ENCODE results near the gene CABLES2.
"Not testable (repeated sequence)": the region's sequence is repeated elsewhere in the genome, so short reads cannot be mapped to it uniquely, and the experiment has no call there.

The CABLES2 gene

DNA sequence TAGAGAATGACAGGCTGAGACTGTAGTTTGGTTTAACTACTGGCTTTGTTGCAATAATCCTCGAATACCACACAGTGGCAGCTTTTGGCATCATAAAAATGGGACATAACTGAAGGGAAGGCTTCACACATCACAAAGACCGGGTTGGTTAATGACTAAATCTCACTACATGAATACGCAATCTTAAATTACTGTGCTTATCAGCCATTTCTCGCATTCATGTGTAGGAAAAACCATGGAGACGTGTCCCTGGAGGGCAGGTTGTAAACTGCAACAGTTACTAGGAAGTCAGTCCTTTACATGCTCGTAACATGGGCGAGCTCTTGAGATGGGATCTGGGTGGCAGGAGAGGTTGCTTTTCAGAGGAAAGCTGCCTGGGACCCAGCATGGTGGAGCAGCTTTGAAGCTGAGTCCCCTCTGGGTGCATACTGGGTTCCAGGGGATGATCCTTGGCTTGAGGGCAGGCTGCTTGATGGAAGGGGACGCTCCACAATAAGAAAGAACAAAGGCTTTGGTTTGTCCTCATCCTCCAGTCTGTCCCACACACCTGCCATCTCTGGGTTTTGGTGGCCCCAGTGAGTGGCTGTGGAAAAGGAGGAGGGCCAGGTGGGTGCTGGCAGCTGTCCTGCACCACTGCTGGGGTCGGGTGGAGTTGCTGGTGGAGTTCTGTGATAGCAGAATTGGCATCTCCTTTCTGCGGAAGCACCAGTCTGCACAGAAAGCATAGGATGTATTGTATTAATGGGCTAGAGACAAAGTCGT, 18.1 kb downstream of the CABLES2 start:
- no peak for DNase-seq

DNA sequence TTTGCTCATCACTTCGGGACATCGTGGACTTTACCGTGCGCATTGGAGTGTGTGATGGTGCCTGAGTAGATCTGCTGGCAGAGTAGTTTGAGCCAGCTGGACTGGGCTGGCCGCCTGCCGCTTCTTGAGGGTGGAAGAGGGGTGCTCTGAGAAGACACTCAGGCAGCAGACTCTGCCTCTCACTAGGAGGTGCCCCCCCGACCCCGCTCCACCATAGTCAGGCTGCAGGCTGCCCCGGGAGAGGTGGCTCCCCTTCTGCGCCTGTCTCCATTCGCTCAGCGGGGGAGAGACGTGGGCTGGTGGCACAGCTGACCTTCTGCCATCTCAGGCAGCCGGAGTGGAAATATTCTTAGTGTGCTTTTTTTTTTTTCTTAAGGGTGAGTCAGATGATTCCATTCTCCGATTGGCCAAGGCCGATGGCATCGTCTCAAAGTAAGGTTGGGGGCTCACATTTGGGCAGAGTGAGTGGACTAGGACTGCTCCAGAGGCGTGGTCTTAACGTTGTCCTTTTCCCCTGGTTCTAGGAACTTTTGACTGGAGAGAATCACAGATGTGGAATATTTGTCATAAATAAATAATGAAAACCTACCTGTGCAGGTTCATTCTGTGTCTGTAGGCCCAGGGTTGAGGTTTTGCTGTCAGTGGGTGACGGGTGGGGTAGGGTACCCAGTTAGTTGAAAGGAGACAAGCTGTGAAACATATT, 19.0 kb downstream of the CABLES2 start:
- DNase-seq: no peak

DNA sequence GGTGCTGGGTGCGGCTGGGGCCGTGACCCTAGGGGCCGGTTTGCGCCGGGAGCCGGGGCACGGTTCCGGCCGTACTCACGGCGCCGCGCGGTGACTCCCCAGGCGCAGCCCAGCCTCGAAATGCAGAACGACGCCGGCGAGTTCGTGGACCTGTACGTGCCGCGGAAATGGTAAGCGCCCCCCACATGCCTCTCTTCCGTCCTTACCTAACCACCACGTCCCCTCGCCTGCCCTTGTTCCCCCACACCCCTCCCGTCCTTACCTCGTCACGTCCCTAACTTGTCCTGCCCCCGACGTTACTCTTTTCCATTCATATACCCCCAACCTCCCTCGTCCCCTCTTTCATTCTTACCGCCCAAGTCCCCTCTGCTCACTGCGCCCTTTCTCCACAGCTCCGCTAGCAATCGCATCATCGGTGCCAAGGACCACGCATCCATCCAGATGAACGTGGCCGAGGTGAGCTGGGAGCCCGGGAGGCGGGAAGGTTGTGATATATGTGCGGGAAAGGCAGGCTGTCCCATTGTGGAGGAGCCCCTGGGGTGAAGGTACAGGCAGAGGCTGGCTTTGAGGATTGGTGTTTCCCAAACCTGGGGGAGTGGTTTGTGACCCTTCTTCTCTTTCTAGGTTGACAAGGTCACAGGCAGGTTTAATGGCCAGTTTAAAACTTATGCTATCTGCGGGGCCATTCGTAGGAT, 19.7 kb downstream of the CABLES2 start:
- no peak for DNase-seq

DNA sequence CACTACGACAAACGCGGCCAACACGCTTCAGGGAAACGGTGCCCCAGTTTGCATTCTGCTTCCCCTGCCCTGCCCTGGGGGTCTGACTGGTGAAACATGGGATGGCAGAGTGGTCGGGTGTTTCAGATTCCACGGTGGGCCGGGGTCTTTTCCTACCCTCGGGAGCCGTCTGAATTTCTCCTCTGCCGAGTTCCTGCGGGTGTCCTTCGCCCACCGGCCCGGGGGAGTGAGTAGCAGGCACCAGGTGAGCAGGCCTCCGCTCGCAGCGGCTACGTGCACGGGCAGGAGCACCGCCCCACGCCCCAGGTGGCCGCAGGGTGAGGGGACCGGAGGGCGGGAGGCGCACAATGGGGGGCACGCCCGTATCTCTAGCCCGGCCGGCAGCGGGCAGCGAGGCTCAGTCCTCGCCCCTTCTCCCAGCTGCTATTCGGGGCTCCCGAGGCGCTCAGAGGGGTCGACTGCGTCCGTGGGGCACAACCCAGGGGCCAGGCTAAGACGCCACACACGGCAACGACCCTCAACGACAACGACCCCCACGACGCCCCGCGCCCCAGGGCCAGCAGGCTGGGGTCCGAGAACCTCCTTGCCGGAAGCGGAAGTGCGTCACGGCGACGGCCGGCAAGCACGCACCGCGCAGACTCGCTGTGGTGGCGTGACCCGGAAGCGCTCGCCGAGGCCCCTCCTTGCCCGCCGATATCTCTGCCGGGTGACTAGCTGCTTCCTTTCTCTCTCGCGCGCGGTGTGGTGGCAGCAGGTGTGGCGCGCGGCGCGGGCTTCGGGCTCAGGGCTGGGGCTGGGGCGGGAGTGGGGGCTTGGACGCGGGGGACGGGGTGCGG, 20.5 kb downstream of the CABLES2 start, which contains the start of gene RPS21:
RPS21 (plus strand) TSS at position 721 of the 836 bp plus-strand sequence. CDS start 236 bp downstream, outside the sequence.
- peak; percentile 91 for DNase-seq

DNA sequence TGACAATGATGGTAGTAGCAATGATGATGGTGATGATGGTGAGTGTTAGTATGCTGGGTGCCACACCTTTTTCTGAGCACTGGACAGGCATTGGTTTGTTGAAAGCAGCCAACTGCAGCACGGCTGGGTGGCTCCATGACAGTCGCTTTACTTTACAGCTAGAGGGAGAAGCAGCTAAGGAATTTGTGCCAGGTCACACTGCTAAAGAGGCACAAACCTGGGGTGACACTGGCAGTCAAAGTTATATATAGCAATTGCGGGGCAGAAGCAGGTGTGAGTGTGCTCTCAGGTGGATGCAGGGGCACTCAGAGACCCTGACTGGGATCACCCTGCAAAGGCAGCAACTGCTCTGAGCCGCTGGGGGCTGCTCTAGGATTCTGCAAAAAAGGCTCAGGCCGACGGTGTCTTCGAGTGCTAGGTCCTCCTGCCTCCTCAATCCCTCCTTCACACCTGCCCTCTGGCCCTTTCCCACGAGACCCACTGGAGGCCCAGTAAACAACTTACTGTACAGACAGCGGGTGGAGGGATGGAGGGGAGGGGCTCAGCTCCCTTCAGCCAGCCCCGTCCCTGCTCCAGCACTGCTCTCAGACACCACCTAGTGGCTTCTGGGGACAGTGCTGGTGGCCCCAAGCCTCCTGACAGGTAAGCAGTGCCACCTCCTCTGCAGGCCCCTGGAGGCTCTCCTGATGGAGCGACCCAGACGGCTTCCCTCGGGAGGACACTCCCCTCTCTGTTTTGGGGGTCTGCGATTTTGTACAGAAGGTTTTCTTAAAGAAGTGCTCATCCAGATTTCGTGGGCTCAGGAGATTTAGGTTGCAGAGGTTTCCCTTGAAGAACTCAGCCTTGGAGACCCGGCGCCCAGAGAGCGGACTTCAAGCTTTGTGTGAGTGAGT, 24.5 kb downstream of the CABLES2 start:
- DNase-seq: peak; percentile 76

DNA sequence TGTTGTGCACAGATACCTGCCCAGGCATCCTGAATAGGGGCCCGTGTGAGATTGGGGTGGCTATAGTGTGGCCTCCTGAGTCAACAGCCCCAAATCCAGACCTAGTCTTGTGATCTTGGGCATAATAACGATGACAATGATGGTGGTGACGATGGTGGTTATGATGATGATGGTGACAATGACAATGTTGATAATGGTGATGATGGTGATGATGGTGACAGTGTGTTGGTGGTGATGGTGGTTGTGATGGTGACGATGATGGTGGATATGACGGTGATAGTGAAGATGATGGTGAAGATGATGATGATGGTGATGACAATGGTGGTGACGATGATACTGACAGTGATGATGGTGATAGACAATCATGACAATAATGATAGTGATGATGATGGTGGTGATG, 25.2 kb downstream of the CABLES2 start:
- DNase-seq: no peak

DNA sequence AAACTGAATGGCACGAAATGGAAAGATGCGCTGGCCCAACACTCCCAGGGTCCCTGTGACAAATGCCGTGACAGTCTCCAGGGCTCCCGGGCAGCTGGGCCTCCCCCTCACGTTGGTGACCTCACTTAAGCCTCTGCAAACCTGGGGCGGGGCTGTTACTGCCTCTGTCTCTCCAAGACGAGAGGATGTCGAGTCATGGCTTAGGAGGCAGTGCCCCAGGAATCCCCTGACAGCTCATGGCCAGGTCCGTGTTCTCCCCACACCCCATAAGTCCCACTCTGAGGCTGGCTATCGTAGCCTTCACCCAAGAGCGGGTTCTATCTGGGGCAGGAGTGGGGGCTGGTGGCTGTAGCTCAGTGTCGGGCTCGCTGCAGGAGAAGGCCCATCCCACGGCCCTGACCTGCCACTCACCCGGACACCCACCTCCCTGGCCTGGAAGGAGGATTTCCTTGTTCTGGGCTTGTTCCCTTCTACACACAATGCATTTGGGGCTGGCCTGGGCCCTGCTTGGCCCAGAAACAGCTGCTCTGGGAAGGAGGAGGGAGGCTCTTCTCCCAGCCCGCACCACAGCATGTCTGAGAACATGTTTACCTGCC, 25.8 kb downstream of the CABLES2 start:
- DNase-seq: no peak

DNA sequence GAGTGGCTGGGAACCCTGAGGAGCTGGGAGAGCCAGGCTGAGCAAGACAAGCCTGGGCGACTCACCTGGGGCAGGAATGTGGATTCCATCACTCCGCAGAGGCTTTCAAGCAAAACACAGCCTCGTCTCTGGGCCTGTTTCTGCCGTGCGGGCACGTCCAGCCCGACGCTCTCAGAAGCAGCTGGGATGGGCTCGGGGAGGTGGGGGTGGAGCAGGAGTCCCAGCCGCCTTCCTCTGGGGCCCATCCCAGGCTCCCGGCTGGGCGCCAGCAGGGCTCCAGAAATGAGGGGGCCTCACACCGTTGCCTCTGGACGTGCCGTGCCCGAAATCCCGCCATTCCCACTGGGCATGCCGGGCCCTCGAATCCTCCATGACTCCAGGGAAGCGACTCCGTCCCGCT, 28.9 kb downstream of the CABLES2 start:
- DNase-seq: no peak

DNA sequence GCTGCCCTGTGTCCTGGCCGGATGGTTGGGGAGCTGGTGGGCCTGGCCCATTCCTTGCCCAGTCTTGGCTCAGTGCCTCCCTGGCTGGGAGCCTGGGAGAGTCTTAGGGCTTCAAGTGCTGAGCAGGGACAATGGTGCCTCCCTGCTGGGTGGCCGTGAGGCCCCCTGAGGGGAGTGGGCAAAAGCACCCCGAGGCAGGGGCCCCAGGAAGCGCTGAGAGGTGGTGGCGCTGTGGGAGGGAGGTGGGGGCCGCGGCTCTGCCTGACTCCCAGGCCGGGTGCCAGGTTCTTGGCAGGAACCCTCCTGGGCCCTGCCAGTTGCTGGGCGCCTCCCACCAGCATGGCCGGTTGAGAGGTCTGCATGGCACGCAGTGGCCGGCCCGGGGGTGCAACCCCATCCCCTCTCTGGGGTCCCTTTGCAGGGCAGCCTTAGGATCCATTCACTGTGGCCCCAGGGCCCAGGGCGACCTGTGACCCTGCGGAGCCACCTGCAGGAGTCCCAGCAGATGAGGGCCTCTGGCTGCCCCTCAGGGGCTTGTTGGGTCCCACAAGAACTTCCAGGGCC, 29.4 kb downstream of the CABLES2 start:
- no peak for DNase-seq

DNA sequence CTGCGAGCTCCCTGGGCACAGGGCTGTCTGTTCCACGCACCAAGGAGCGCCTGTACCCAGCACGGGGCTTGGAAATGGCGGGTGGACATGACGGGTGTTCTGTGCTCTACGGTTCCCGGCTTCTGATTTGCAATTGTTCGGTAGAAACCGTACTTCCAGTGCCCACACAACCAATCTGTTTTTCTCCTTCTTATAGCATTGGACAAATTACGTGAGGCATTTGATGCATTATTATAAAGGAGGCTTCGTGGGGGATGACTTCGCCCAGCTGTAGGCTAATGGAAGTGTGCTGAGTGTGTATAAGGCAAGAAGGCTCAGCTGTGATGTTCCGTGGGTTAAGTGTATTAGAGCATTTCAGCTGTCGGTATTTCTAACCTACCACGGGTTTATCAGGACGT, 30.0 kb downstream of the CABLES2 start:
- no peak for DNase-seq

DNA sequence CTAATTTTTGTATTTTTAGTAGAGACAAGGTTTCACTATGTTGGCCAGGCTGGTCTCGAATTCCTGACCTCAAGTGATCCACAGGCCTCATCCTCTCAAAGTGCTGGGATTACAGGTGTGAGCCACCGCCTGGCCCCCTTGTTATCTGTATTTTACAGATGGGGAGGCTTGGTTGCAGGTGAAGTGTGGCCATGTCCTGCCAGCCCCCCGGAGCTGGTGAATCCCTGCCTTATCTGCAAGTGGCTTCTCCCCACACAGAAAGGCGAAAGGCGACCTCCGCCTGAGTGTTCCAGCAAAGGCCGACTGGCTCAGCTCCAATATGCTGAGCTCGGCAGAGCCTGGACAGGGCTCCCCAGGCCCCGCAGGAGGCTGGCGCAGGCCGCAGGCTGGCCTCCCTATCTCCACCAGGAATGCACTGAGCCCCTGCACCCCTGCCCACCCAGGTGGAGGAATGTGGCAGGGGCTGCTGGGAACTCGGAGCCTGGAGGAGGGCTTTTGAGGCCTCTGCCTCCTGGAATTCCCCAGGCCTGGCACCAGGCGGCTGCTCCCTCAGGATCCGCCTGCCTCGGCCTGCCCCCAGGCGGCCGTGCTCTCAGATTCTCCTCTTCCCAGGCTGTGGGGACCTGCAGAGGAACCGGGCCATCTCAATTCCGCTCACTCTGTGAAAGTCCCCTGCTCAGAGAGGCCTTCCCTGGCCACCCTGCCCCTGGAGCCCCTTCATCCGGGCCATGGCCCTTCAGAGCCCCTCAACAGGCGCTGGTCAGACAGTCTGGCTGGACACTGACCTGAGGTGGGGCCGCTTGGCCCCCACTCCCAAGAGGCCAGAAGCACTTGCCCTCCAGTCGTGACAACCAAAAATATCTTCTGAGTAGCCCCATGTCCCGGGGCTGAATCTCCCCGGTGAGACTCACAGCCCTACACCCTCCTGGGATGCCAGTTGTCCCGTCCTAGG, 30.7 kb downstream of the CABLES2 start:
- no peak for DNase-seq

DNA sequence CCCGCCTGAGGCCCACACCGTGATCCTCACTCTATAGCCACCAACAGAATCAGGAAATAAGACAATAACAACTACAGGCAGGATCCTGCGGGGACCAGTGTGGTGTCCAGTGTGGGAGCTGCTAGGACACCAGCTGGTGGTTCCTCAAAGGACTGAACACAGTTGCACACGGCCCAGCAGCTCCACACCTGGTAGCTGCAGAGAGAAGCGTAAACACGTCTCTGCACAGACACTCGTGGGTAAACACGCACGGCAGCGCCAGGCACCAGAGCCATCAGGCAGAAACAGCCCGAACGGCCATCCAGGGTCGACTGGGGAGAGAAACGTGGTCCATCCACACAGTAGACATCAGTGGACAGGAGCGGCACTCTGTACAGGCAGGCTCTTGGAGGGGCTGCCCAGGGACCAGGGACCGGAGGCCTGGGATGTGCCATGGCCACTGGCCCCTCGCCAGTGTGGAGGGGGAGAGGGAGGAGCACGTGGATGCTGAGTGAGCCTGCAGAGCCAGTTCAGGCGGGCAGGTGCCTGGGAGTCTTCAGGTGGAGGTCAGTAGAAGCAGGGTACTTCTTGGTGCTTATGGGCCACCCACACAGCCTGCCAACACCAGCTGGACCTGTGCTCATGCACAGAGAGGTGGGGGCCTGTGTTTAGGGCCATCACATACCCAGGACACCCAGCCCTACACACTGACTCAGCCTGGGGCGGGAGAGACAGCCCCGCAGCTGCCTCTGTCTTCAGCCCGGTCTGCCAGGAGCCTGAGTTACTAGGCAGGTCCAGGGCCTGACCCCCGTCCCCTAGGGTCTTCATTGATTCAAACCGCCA, 32.5 kb downstream of the CABLES2 start:
- DNase-seq: no peak

DNA sequence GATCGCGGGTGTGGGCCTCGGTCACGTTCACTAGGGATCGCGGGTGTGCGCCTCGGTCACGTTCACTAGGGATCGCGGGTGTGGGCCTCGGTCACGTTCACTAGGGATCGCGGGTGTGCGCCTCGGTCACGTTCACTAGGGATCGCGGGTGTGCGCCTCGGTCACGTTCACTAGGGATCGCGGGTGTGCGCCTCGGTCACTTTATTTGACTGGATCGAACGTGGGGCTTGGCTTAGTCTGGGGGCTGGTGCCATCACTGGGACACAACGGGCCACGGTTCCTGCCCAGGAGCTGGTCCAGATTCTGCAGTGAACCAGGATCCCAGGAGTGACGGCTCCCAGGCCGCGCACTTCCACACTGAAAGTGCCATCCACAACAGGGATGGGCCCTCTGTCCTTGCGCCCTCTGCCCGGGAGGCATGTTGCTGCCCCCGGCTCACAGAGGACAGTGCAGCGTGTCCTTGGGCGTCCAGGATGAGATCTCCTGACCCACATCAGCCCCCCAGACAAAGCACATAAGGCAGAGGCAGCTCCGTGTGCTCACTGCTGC, 33.4 kb downstream of the CABLES2 start:
- not testable (repeated sequence) for DNase-seq

DNA sequence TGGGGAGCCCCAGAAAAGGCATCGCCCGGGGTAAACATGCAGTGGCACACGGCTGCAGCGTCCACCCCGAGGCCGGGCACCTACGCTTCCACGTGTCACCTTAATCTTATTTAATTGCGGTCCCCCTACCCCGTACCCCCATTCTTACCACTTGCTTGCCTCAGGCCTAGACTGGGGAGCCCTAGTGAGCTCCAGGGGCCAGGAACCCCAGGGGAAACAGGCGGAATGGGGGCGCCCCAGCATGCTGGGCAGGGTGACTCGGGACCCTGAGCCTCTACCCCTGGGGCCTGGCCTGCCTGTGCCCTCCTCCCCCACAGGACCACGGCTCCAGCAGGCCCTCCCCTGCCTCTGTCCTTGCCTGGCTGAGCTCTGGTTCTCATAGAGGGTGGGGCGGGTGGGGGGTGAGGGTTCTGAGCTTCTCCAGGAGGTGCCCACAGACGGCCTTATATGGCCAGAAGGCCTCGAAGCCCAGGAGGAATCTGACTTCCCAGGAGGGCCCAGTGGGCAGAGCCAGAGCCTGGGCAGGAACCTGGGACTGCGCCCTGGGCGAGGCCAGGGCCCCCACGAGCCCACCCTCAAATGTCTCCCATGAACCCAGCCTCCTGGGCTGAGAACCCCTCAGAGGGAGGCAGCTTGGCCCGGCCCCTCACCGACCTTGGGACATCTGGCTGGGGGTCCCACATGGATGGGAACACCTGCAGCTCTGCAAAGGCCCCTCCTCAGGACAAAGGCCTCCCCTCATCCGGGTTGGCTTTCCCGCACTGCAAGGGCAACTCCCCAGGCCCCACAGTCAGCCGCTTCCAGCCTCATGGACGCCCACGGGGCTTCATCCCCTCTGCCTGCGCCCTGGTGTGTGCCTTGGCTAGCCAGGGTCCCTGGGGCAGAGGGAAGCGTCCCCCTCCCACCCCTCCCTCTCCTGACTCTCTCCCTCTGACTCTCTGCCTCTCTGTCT, 34.8 kb downstream of the CABLES2 start:
- DNase-seq: no peak

DNA sequence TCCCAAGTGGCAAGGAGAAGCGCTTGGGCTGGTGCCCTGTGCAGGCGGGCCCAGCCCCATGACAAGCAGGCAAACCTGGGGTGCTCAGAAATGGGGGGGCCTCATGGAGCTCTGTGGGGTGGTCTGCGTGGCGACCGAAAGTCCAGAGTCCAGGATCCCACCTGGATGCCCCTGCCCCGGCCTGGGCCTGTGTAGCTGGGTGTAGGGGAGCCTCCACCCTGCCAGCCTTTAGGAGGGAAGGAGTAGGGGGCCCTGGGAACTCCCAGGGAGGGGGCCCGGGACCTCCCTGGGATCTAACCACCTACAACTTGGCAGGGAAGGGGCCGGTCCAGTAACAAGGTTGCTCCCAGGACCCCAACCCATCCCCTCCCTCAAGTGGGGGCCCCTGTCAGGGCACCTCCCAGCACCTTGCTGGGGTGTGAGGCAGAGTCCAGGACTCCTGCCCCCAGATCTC, 35.5 kb downstream of the CABLES2 start:
- no peak for DNase-seq

DNA sequence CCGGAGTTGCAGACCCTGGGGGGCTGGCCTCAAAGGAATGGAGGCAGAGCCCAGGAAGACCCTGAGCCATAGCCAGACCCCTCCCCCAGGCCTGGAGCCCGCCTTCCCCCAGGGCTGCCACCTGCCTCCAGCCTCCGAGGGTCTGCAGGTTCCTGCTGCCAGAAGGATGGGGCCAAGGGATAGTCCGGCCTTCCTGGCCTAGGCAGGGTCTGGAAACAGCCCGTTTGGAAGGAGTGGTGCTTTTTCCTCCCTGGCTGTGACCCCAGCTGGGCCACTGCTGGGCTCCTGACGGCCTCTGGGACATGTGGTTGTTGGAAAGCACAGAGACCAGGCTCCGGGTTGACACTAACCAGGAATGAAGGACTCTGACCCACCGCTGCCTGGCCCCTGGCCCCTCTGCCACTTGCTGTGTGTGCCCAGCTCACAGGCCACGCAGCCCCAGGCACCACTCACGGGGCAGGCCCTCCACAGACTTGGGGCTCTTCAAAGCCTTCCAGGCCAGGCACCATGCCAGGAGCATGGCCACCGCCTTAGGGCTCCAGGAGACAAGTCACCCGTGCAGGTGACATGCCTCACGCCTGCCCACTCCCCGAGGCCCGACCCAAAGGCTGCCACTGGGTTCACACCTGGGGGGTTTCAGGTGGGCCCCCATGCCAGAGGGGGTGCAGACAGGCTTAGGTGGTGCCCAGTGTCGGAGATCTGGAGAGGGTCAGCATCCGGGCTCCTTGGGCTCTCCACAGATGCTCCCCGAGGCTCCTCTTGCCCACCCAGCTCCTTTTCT, 36.1 kb downstream of the CABLES2 start:
- no peak for DNase-seq
